Activated CD4-positive, alpha-beta T cell treated with anti-CD3 and anti-CD28 coated beads for 24 hours (primary cell): Measurements from ENCODE around the gene OSCP1.
"Not testable (repeated sequence)": the region's sequence is repeated elsewhere in the genome, so short reads cannot be mapped to it uniquely, and the experiment has no call there.

Experiments
- DNase-seq, 2 donors: peaks; one replicate each; pipeline ENCODE4 v3.0.0-alpha.2; 2020; ENCODE audit warnings: low read depth in 2 of 2

OSCP1 gene, protein sequence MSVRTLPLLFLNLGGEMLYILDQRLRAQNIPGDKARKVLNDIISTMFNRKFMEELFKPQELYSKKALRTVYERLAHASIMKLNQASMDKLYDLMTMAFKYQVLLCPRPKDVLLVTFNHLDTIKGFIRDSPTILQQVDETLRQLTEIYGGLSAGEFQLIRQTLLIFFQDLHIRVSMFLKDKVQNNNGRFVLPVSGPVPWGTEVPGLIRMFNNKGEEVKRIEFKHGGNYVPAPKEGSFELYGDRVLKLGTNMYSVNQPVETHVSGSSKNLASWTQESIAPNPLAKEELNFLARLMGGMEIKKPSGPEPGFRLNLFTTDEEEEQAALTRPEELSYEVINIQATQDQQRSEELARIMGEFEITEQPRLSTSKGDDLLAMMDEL

DNA sequence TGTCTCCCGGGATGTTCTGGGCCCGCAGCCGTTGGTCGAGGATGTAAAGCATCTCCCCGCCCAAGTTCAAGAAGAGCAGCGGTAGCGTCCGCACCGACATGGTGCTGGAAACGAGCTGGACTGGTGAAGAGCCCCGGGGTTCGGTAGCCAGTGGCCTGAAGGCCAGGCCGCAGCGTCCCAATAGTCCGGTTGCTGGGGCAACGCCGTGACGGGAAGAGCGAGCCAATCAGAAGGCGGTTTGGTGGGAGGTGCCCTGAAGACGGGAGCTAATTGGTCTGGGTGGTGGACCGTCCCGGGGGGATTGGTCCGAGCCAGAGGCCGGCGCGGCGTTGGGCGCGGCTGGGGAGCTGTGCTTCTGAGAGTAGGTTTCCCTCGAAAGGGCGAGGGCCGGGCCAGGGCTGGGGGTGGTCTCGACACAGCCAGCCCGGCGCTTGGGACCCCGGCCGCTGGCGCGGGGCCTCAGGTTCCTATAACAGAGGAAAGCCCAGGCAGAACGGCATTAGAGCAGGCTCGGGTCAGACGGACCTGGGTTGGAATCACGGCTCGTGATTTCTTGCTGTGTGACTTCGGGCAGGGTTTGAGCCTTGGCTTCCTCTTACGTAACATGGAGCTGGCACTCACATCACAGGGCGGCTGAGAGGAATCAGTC is at the start of gene OSCP1:
TSS of gene OSCP1 (minus strand) at position 182 of the 649 bp plus-strand sequence. CDS start at position 100, 82 bp downstream.
- DNase-seq, result peak; percentile 69 to 82

DNA sequence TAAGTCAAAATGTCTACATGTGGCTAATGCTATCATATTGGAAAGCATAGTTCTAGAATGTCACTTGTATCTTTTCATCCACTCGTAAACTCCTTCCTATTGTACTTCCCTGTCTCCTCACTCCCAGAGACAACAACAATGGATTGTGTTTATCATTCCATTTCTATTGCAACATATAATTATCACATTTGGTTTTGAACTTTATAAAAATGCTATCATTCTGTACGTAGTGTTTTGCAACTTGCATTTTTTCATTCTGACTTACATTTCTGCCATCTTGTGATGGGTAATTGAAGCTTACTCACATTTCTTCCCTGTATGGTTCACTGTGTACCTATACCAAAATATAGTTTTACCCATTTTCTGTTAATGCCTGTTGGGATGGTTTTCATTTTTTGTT is 47.0 kb upstream of the OSCP1 start:
- DNase-seq, result no peak

DNA sequence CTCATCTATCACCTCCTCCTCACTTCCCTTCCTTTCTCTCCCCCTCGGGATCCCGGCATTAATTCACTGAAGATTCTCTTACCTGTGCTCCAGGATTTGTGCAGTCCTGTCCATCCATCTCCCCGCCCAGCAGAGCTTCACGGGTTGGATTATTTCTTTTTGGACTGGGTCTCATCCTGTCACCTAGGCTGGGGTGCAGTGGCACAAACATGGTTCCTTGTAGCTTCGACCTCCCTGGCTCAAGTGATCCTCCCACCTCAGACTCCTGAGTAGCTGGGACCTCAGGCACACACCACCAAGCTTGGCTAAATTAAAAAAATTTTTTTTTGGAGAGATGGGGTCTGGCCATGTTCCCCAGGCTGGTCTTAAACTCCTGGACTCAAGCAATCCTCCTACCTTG is 44.7 kb upstream of the OSCP1 start:
- DNase-seq, result no peak

DNA sequence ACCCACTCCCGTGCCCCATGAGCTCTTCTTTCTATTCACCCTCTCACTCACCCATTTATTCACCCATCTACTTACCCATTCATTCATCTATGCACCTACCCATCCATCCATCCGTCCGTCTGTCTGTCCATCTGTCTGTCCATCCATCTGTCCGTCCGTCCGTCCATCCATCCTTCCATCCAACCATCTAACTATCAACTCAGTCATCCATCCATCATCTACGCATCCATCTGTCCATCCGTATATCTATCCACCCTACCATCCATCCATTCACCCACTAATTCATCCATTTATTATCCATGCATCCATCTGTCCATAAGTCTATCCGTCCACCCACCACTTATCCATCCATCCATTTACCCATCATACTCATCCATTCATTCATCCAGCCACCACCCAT is 43.3 kb upstream of the OSCP1 start:
- no peak for DNase-seq

GRCh38 chr1:36492491-36492890 is 42.2 kb upstream of the OSCP1 start:
- no peak for DNase-seq

DNA sequence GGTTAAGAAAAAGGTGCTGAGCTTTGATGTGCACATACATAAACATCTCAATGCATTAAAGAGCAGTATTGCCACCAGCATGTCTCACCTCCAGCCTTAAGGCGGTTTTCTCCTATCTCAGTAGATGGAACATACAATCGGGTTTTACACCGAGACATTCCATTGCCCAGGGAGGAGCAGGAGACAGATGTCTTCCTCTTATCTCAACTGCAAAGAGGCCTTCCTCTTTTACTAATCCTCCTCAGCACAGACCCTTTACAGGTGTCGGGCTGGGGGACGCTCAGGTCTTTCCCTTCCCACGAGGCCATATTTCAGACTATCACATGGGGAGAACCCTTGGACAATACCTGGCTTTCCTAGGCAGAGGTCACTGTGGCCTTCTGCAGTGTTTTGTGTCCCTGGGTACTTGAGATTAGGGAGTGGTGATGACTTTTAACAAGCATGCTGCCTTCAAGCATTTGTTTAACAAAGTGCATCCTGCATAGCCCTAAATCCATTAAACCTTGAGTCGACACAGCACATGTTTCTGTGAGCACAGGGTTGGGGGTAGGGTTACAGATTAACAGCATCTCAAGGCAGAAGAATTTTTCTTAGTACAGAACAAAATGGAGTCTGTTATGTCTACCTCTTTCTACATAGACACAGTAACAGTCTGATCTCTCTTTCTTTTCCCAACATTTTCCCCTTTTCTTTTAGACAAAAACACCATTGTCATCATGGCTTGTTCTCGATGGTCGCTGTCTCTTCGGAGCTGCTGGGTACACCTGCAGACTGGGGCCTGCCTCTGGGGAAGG is 39.2 kb upstream of the OSCP1 start:
- DNase-seq, result not testable (repeated sequence)

DNA sequence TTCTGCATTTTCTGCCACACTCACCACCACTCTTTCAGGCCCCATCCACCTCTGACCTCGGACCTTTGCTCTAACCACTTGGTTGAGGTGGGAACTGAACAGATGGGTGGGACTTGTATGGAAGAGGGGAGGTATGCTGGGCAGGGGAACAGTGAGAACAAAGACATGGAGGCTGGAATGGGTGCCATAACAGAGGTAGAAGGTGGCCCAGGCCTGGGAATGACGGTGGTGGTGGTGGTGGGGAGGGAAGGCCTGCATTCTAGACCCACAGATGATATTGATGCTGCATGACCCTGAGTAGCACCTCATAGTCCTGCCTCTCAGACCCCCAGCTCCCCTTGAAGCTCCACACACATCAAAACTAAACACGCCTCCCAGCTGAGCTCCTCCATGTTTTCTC is 37.7 kb upstream of the OSCP1 start:
- DNase-seq, result no peak

- not testable (repeated sequence) for DNase-seq
Observed at GRCh38 chr1:36487336-36487725, 37.1 kb upstream of the OSCP1 start.

- DNase-seq, result no peak
Observed at GRCh38 chr1:36486439-36487335, 36.4 kb upstream of the OSCP1 start.

GRCh38 chr1:36486093-36486438 is 35.8 kb upstream of the OSCP1 start:
- DNase-seq, result no peak

DNA sequence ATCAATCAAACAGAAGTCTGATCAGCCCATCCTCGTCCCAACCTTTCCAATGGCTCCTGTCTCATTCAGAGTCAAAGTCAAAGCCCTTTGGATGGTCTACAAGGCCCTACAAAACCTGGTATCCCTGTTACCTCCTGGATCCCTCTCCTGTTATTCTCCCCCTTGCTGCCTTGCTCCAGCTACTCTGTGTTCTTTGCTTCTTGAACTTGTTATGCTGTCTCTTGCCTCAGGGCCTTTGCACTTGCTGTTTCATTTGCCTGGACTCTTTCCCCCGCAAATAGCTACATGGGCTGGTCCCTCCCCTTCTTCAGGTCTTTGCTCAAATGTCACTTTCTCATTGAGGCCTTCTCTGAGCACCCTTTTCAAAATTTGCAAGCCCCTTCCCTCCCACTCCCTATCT is 33.8 kb upstream of the OSCP1 start:
- no peak for DNase-seq

GRCh38 chr1:36482724-36483388 is 32.6 kb upstream of the OSCP1 start, which contains the start of gene CSF3R:
Gene CSF3R (minus strand): TSS chr1:36482913. CDS start chr1:36479496, 3,417 bp downstream.
- no peak for DNase-seq

DNA sequence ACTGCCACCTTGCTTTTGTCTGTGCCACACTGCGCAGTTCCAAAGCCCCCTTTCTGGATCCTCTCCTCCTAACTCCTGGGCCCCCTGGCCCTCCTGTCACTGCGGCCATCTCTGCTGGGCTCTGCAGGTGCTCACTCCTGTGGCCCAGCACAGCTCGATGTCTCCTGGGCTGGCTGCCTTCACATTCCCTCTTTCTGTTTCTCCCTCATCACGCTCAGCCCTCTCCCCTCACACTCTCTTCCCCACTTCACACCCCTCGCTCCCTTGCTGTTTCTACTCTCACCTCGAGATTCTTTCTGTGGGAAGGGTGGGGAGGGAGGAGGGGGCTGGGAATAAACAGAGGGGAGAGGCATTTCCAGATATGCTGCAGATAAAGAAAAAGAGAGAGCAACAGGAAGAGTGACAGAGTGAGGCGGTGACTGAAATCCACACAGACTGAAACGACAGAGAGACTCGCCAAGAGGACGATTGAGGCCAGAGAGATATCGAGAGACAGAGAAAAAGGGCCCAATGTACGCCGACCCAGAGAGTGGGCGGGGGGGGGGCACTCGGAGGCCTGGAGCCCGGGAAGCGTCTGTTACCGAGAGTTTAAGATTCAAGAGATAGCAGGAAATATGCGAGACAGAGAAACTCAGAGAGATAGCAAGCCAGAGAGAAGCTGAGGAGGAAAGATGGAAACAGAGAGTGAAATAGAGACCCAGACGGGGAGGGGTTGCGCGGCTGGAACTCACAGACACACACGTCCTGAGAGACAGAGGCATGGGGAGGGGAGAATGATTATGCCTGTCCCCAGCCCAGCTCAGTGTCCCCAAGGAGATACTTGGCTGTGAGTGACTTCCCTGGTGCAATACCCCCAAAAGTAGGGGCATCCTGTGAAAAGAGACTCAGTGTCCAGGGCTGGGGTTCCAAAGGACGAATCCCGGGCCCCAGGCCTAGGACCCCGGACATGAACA is 31.8 kb upstream of the OSCP1 start:
- DNase-seq, result no peak

GRCh38 chr1:36481091-36481490 is 30.8 kb upstream of the OSCP1 start:
- no peak for DNase-seq

GRCh38 chr1:36480161-36480560 is 29.9 kb upstream of the OSCP1 start:
- DNase-seq, result no peak

- no peak for DNase-seq
Observed at GRCh38 chr1:36479505-36480051, 29.3 kb upstream of the OSCP1 start.

- not testable (repeated sequence) for DNase-seq
Observed at GRCh38 chr1:36477615-36478014, 27.4 kb upstream of the OSCP1 start.

DNA sequence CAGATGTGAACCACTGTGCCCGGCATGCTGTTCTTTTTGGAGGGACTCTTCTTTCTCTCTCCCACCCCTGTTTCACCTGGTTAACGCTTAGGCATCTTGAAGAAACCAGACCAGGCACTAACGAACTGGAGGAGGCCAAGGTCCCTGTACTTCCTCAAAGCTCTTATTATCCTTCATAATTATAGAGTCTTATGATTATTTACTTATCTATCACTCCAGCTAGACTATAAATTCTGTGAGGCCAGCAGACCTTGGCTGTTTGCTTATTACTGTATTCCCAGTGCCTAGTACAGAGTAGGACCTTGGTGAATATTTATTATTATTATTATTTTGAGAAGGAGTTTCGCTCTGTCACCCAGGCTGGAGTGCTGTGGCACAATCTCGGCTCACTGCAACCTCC is 26.7 kb upstream of the OSCP1 start:
- no peak for DNase-seq

DNA sequence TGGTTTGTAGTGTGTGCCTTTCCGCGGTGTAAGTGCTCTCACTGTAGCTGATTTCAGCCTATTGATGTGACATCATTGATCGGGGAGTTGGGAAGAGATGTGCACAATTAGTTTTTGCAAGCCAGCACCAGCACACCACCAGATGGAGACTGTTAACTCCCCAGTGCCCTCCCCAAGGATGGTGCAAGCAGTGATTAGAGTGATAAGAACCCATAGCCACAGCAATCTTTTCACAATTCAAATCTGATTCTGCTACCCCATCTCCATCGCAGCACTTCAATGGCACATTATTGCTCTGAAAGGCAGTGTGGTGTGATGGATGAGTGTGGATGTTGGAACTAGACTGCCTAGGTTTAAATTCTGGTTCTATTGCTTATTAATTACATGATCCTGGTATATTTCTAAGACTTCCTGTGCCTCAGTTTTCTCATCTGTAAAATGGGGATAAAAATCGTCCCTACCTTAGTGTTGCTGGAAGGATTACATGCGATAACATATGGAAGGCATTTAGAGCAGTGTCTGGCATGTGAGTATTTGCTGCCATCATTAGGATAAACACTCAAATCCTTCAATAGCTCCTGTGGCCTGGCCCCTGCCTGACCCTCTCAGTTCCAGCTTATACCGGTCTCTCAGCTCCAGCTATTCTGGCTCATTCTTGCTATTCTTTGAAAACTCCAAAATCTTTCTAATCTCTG is 25.8 kb upstream of the OSCP1 start:
- DNase-seq, result no peak
